ENCODE results near the gene ANKS6. TPM values are rescaled to one million over a fixed set of nuclear protein-coding genes. Genes with fewer than 3 reads are reported as not detected.

ANKS6 gene
- total and polyA plus RNA-seq, 2 experiments from 2014 or later: 36.9 to 59.0 TPM

DNA sequence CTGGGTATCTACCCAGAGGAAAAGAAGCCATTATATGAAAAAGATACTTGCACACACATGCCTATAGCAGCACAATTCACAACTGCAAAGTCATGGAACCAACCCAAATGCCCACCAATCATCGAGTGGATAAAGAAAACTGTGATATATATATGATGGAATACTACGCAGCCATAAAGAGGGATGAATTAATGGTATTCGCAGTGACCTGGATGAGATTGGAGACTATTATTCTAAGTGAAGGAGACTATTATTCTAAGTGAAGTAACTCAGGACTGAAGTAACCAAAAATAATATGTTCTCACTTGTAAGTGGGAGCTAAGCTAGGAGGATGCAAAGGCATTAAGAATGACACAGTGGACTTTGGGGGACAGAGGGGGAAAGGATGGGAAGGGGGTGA, 57.6 kb downstream of the ANKS6 start (continued):
- TF ChIP-seq, protein P1, sequence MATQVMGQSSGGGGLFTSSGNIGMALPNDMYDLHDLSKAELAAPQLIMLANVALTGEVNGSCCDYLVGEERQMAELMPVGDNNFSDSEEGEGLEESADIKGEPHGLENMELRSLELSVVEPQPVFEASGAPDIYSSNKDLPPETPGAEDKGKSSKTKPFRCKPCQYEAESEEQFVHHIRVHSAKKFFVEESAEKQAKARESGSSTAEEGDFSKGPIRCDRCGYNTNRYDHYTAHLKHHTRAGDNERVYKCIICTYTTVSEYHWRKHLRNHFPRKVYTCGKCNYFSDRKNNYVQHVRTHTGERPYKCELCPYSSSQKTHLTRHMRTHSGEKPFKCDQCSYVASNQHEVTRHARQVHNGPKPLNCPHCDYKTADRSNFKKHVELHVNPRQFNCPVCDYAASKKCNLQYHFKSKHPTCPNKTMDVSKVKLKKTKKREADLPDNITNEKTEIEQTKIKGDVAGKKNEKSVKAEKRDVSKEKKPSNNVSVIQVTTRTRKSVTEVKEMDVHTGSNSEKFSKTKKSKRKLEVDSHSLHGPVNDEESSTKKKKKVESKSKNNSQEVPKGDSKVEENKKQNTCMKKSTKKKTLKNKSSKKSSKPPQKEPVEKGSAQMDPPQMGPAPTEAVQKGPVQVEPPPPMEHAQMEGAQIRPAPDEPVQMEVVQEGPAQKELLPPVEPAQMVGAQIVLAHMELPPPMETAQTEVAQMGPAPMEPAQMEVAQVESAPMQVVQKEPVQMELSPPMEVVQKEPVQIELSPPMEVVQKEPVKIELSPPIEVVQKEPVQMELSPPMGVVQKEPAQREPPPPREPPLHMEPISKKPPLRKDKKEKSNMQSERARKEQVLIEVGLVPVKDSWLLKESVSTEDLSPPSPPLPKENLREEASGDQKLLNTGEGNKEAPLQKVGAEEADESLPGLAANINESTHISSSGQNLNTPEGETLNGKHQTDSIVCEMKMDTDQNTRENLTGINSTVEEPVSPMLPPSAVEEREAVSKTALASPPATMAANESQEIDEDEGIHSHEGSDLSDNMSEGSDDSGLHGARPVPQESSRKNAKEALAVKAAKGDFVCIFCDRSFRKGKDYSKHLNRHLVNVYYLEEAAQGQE (IDR thresholded peaks at IDR 0.05; ENCODE audit: unreplicated experiment): no peak
- TF ChIP-seq JUNB (IDR thresholded peaks at IDR 0.05; ENCODE audit: unreplicated experiment): no peak
- TF ChIP-seq STAT1 (IDR thresholded peaks at IDR 0.05; ENCODE audit: unreplicated experiment): no peak

DNA sequence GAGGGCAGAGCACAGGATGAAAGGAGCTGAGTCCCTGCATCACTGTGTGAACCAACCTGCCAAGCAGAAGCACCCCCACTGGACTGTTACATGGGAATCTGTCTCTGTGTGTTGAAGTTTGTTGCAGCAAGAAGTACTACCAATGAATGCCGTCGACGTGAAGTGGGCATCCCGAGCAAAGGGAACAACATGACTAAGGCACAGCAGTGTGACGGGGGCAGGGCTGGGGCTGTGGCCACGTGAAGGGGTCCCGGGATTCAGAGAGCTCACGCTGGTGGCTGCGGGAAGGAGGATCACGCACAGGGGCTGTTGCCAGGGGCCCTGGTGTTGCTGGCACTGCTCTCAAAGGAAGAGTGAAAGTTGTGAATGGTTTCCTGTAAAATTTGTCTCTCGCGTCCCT, 60.1 kb downstream of the ANKS6 start:
- Mint-ChIP-seq H3K27me3 (ENCODE audit: insufficient read depth, low read depth, poor library complexity) (peaks cover 8% of the 10 kb centered on the region), H3K4me1 (peaks cover 3% of the 10 kb centered on the region), H3K4me3 (no peak overlapping the region), H3K9me3 (peaks cover 15% of the 10 kb centered on the region), H3K27ac (no peak overlapping the region), H3K36me3 (ENCODE audit: low read depth) (peaks cover 39% of the 10 kb centered on the region)
- no peak overlapping the region for H2AFZ ChIP-seq
- H3K4me2 ChIP-seq: no peak overlapping the region
- H3K4me1 ChIP-seq (ENCODE audit: insufficient read depth): 0 out of 2 replicates have a peak, but pooled peaks cover 3% of the 10 kb centered on the region
- H4K20me1 ChIP-seq (replicated peaks; ENCODE audit: insufficient read depth): no peaks in the 10 kb centered on the region
- no peaks in the 10 kb centered on the region for H3K27me3 ChIP-seq (ENCODE audit: insufficient read depth)
- 0 out of 2 replicates have a peak, but pooled peaks cover 3% of the 10 kb centered on the region for H3K9me2 ChIP-seq (ENCODE audit: insufficient read depth)
- H3K36me3 ChIP-seq (ENCODE audit: insufficient read depth): peaks cover 8% of the 10 kb centered on the region
- H3K79me2 ChIP-seq (replicated peaks; ENCODE audit: insufficient read depth): no peaks in the 10 kb centered on the region
- ATAC-seq (no peak), DNase-seq (ENCODE audit: low spot score) (no peak)
- H3F3A ChIP-seq (replicated peaks; ENCODE audit: low read depth): no peaks in the 10 kb centered on the region
- H3K4me3 ChIP-seq: no peak overlapping the region
- H3K27ac ChIP-seq (ENCODE audit: low read depth): no peak overlapping the region
- TF ChIP-seq ETS1 (IDR thresholded peaks at IDR 0.05): no peak
- TF ChIP-seq, protein P1 (IDR thresholded peaks at IDR 0.05; ENCODE audit: unreplicated experiment): no peak
- TF ChIP-seq JUNB (IDR thresholded peaks at IDR 0.05; ENCODE audit: unreplicated experiment): no peak
- TF ChIP-seq ZNF331 (CRISPR knock-in tag; IDR thresholded peaks at IDR 0.05; ENCODE audit: low read depth): no peak
- no peak for TF ChIP-seq ZNF114 (CRISPR knock-in tag; IDR thresholded peaks at IDR 0.05)
- TF ChIP-seq STAT1 (IDR thresholded peaks at IDR 0.05; ENCODE audit: unreplicated experiment): no peak
- TF ChIP-seq ZNF462 (CRISPR knock-in tag; IDR thresholded peaks at IDR 0.05): no peak
- TF ChIP-seq EZH2 (IDR thresholded peaks at IDR 0.05; ENCODE audit: low read depth, unreplicated experiment): no peak
- no peak for TF ChIP-seq CREB1 (CRISPR knock-in tag; IDR thresholded peaks at IDR 0.05; ENCODE audit: low read depth)
- no peak for TF ChIP-seq NANOG (IDR thresholded peaks at IDR 0.05; ENCODE audit: borderline replicate concordance)
- TF ChIP-seq POLR2AphosphoS5 (IDR thresholded peaks at IDR 0.05; ENCODE audit: low read depth): no peak
